GM12878 (cell line): Measurements from ENCODE around the gene KLF14. TPM values are rescaled to one million over a fixed set of nuclear protein-coding genes. Genes with fewer than 3 reads are reported as not detected.

Source experiments
- ATAC-seq: fragments of 200-7000 bp; cut with Tn5 transposase; 3 replicates; pipeline ENCODE4 v1.9.1; 2020; ENCODE audit warnings: mild to moderate bottlenecking, moderate library complexity
- BruUV-seq: library from RNA; stranded (reverse); fragments of 400-500 nt; replicated peaks from 2 replicates; lab custom pipeline; 2021; lab: Mats Ljungman, UMichigan
- CTCF ChIA-PET: fragments of 300-600 bp; sonication (Branson Sonifier 250); formaldehyde crosslinking; extraction: SDS; loops from one replicate; lab custom pipeline; 2021; ENCODE audit warnings: inconsistent platforms; lab: Yijun Ruan, JAX
- POLR2A ChIA-PET: fragments of 350-600 bp; formaldehyde crosslinking; extraction: SDS; loops from one replicate; lab custom pipeline; 2021; ENCODE audit warnings: inconsistent platforms; lab: Charles Lee
- RAD21 ChIA-PET: fragments of 300-600 bp; sonication (Branson Sonifier 250); formaldehyde crosslinking; loops from one replicate; lab custom pipeline; 2023; ENCODE audit warnings: antibody characterized with exemption; ENCODE audit not compliant: unreplicated experiment; lab: Charles Lee
- SMC1A ChIA-PET: fragments of 300-600 bp; sonication (Branson Sonifier 250); formaldehyde crosslinking; loops from one replicate; lab custom pipeline; 2023; ENCODE audit not compliant: unreplicated experiment, uncharacterized antibody; lab: Charles Lee
- DNase-seq: peaks from one replicate; pipeline ENCODE4 v3.0.0-alpha.2; 2011; ENCODE audit warnings: low read depth, low spot score
- FAIRE-seq: peaks from 3 replicates; lab custom pipeline; 2011; peaks lifted over from hg19 to GRCh38; lab: Jason Lieb, UNC
- H2AFZ ChIP-seq: 2 replicates; pipeline ENCODE4 v1.6.0; 2011; ENCODE audit warnings: low read depth, low read length, control low read depth; ENCODE audit not compliant: control insufficient read depth
- H3K27ac ChIP-seq: 2 replicates; pipeline ENCODE4 v1.5.1; 2011; ENCODE audit warnings: control low read depth; ENCODE audit not compliant: control insufficient read depth, insufficient read depth
- H3K27me3 ChIP-seq, 2 experiments: replicated peaks in 1 of 2; 2 replicates each; pipeline versions ENCODE4 v1.6.0 to v1.6.1; 2011; ENCODE audit warnings: low read length in 1 of 2; ENCODE audit not compliant: control insufficient read depth in 2 of 2, insufficient read depth in 2 of 2
- H3K36me3 ChIP-seq, 2 experiments: 2 replicates each; pipeline ENCODE4 v1.5.1; 2011; ENCODE audit warnings: low read length in 1 of 2; ENCODE audit not compliant: control insufficient read depth in 2 of 2, insufficient read depth in 2 of 2
- H3K4me1 ChIP-seq: 2 replicates; pipeline ENCODE4 v1.6.1; 2011; ENCODE audit warnings: mild to moderate bottlenecking, low read length, moderate library complexity, mixed read lengths; ENCODE audit not compliant: control insufficient read depth, insufficient read depth
- H3K4me2 ChIP-seq: 2 replicates; pipeline ENCODE4 v1.6.0; 2011; ENCODE audit warnings: control low read depth; ENCODE audit not compliant: control insufficient read depth, insufficient read depth
- H3K4me3 ChIP-seq: fragments of 200-600 bp; sonication (generic); 2 replicates; pipeline ENCODE4 v1.5.1; 2016
- H3K79me2 ChIP-seq: 2 replicates; pipeline ENCODE4 v1.6.0; 2011; ENCODE audit warnings: low read length; ENCODE audit not compliant: control insufficient read depth, insufficient read depth
- H3K9ac ChIP-seq: 2 replicates; pipeline ENCODE4 v1.8.0; 2011; ENCODE audit warnings: low read length, control low read depth, mixed read lengths; ENCODE audit not compliant: control insufficient read depth, insufficient read depth
- H3K9me3 ChIP-seq: replicated peaks from 3 replicates; pipeline ENCODE4 v1.5.1; 2011; ENCODE audit warnings: mild to moderate bottlenecking, low read length; ENCODE audit not compliant: control insufficient read depth, insufficient read depth
- H4K20me1 ChIP-seq: 2 replicates; pipeline ENCODE4 v1.6.0; 2011; ENCODE audit not compliant: control insufficient read depth, insufficient read depth
- BACH1 ChIP-seq: fragments of 450-650 bp; IDR thresholded peaks from 2 replicates; pipeline ENCODE4 v1.6.1; 2017; ENCODE audit warnings: mild to moderate bottlenecking, borderline replicate concordance
- CBFB ChIP-seq: IDR thresholded peaks from 2 replicates; pipeline ENCODE4 v1.6.1; 2016; ENCODE audit warnings: antibody characterized with exemption, low read depth
- CREM ChIP-seq: IDR thresholded peaks from 2 replicates; pipeline ENCODE4 v1.6.1; 2014; ENCODE audit warnings: antibody characterized with exemption, low read depth
- IKZF2 ChIP-seq, 2 experiments: fragments of 450-650 bp; IDR thresholded peaks; 2 replicates each; pipeline ENCODE4 v1.6.1; 2017; ENCODE audit warnings: mild to moderate bottlenecking in 2 of 2, moderate library complexity in 2 of 2
- PBX3 ChIP-seq: IDR thresholded peaks from 2 replicates; pipeline ENCODE4 v1.6.1; 2011; ENCODE audit warnings: mild to moderate bottlenecking, low read depth, low read length, moderate library complexity; ENCODE audit not compliant: insufficient replicate concordance
- TCF12 ChIP-seq: IDR thresholded peaks from 2 replicates; pipeline ENCODE4 v1.6.1; 2011; ENCODE audit warnings: low read depth, mild to moderate bottlenecking, low read length
- TCF3 ChIP-seq: IDR thresholded peaks from 2 replicates; pipeline ENCODE4 v1.6.1; 2012; ENCODE audit warnings: low read depth, mild to moderate bottlenecking, low read length, borderline replicate concordance; ENCODE audit not compliant: insufficient read depth
- WGBS: methylation state at CpG from one replicate; pipeline ENCODE4 v1.1.6; 2016; ENCODE audit warnings: low lambda C conversion rate; ENCODE audit not compliant: insufficient replicate concordance, insufficient coverage; ENCODE audit errors: missing lambda C conversion rate; 5-methylcytosine and 5-hydroxymethylcytosine counted together
- in situ Hi-C: fragments of 300-500 bp; cut with MboI; formaldehyde crosslinking; loops from 9 replicates; pipeline ENCODE4 v1.14.3; 2018; ENCODE audit warnings: mixed read lengths
- intact Hi-C: fragments of 100-400 bp; cut with micrococcal nuclease; formaldehyde crosslinking; loops from one replicate; pipeline ENCODE4 v1.14.2; 2022; ENCODE audit not compliant: unreplicated experiment
- polyA plus RNA-seq, 11 experiments: library from polyadenylated mRNA; depleted of rRNA in 4 of 11; unstranded in 6 of 11; stranded (reverse) in 5 of 11; fragments of >200 nt; fragmentation: Nextera tagmentation in 4 of 11; fragmentation: Illumina TruSeq in 1 of 11; extraction: Ambion mirVana in 4 of 11; extraction: Trizol in 1 of 11; gene quantifications; 1 replicate in 1 of 11; 2 replicates in 10 of 11; pipeline versions ENCODE4 v1.2.1 to v1.2.3, GENCODE V29; 2011 to 2016; ENCODE audit warnings: inconsistent platforms in 2 of 11, missing spikeins in 2 of 11, low read depth in 1 of 11
- total RNA-seq, 4 experiments: library from RNA; depleted of rRNA in 3 of 4; stranded (reverse); fragments of >200 nt in 3 of 4; fragmentation: Illumina TruSeq in 1 of 4; extraction: Trizol in 1 of 4; gene quantifications; 2 replicates each; pipeline versions ENCODE4 v1.2.1 to v1.2.3, GENCODE V29; 2013 to 2021
- TF ChIP-seq, protein P1 (sequence below): fragments of 150-350 bp; IDR thresholded peaks from 2 replicates; pipeline ENCODE4 v1.6.1; 2016; ENCODE audit warnings: low read depth, low read length

KLF14 gene
- total and polyA plus RNA-seq, 10 of the 15 experiments (the other 5 are each of a cell fraction or from before 2014, with no cell fraction given) = 0.06 TPM; not detected in 9

DNA sequence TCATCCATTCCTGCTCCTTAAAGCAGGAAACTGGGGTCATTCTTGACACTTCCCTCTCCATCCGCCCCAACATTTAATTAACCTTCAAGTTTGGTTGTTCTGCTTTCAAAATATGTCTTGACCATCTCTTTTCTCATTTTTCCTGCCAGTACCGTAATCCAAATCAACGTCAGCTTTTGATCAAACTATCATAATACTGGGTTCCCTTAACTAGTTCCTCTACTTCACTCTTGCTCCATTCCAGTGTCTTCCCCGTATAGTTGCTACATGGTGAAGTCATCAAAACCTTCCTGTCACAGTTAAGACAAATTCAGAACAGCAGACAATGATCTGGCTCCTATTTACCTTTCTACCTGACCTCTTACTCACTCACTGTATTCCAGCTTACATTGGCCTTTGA is 6.6 kb upstream of the KLF14 start (continued):
- TF ChIP-seq TCF3 (no peak), PBX3 (no peak), TCF12 (no peak), IKZF2 (IDR thresholded peaks at IDR 0.05) (no peak), BACH1 (no peak)
- TF ChIP-seq, all 136 proteins: peak for 0

- FAIRE-seq = no peak
Measured at GRCh38 chr7:130736298-130736900, 2.4 kb upstream of the KLF14 start.

More at GRCh38 chr7:130736298-130736900, 2.4 kb upstream of the KLF14 start:
- no peak for TF ChIP-seq CREM
- TF ChIP-seq CBFB = no peak
- TF ChIP-seq, protein P1, sequence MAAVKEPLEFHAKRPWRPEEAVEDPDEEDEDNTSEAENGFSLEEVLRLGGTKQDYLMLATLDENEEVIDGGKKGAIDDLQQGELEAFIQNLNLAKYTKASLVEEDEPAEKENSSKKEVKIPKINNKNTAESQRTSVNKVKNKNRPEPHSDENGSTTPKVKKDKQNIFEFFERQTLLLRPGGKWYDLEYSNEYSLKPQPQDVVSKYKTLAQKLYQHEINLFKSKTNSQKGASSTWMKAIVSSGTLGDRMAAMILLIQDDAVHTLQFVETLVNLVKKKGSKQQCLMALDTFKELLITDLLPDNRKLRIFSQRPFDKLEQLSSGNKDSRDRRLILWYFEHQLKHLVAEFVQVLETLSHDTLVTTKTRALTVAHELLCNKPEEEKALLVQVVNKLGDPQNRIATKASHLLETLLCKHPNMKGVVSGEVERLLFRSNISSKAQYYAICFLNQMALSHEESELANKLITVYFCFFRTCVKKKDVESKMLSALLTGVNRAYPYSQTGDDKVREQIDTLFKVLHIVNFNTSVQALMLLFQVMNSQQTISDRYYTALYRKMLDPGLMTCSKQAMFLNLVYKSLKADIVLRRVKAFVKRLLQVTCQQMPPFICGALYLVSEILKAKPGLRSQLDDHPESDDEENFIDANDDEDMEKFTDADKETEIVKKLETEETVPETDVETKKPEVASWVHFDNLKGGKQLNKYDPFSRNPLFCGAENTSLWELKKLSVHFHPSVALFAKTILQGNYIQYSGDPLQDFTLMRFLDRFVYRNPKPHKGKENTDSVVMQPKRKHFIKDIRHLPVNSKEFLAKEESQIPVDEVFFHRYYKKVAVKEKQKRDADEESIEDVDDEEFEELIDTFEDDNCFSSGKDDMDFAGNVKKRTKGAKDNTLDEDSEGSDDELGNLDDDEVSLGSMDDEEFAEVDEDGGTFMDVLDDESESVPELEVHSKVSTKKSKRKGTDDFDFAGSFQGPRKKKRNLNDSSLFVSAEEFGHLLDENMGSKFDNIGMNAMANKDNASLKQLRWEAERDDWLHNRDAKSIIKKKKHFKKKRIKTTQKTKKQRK = no peak
- TF ChIP-seq, all 136 proteins: peak for 0
- Histone ChIP-seq H3K4me1 (no peaks in the 10 kb centered on the region), H2AFZ (no peak overlapping the region), H3K4me3 (no peak overlapping the region), H3K79me2 (no peaks in the 10 kb centered on the region), H3K27me3 (peaks cover 6 to 15% of the 10 kb centered on the region in 2 experiments), H3K36me3 (no peaks in the 10 kb centered on the region), H4K20me1 (no peaks in the 10 kb centered on the region), H3K27ac (no peak overlapping the region), H3K4me2 (no peak overlapping the region), H3K9me3 (no peaks in the 10 kb centered on the region; the same call in 2 of the 3 replicates), H3K9ac (no peak overlapping the region)
- ChIA-PET RAD21 (no interaction called here), SMC1A (no interaction called here), CTCF (no interaction called here), POLR2A (no interaction called here)
- intact Hi-C loops = no loop called here
- in situ Hi-C loops = no loop called here
- 38% methylated on average over 5 of the region's 5 CpGs for WGBS
- no TSS peak for BruUV-seq
- DNase-seq (no peak), ATAC-seq (no peak)
